Tibial nerve (tissue), 4 donors: ENCODE measurements around the gene STARD9. TPM values are rescaled to one million over a fixed set of nuclear protein-coding genes. Genes with fewer than 3 reads are reported as not detected.

ENCODE experiments used
- DNase-seq, 2 donors: peaks; one replicate each; pipeline ENCODE4 v3.0.0-alpha.2; 2019; ENCODE audit warnings: low spot score in 2 of 2
- H3K27ac ChIP-seq, 4 donors: fragments of 200-600 bp; sonication (generic) in 3 of 4; one replicate each; pipeline ENCODE4 v1.5.1; 2017 to 2019; ENCODE audit warnings: mild to moderate bottlenecking in 1 of 4
- H3K27me3 ChIP-seq, 2 donors: fragments of 200-600 bp; sonication (generic) in 1 of 2; one replicate each; pipeline versions ENCODE4 v1.5.1 to v1.6.0; 2017 to 2019
- H3K36me3 ChIP-seq, 3 donors: fragments of 200-600 bp; sonication (generic); one replicate each; pipeline ENCODE4 v1.5.1; 2018 to 2019
- H3K4me1 ChIP-seq, 4 donors: fragments of 200-600 bp; sonication (generic) in 3 of 4; one replicate each; pipeline ENCODE4 v1.5.1; 2017 to 2019
- H3K4me3 ChIP-seq, 4 donors: fragments of 200-600 bp; sonication (generic) in 3 of 4; one replicate each; pipeline ENCODE4 v1.5.1; 2017 to 2019; ENCODE audit warnings: mild to moderate bottlenecking in 1 of 4, moderate library complexity in 1 of 4
- H3K9me3 ChIP-seq, 4 donors: fragments of 200-600 bp; sonication (generic) in 3 of 4; one replicate each; pipeline ENCODE4 v1.5.1; 2017 to 2019
- EP300 ChIP-seq, 2 donors: sonication (generic); formaldehyde crosslinking; IDR thresholded peaks; one replicate each; pipeline ENCODE4 v1.6.1; 2017; ENCODE audit warnings: antibody characterized with exemption in 2 of 2, mild to moderate bottlenecking in 1 of 2
- POLR2A ChIP-seq, 2 donors: fragments of 450-650 bp; IDR thresholded peaks; one replicate each; pipeline ENCODE4 v1.6.1; 2017; ENCODE audit warnings: antibody characterized with exemption in 2 of 2, mild to moderate bottlenecking in 2 of 2, moderate library complexity in 2 of 2
- WGBS, 2 donors: methylation state at CpG; one replicate each; pipeline ENCODE4 v1.1.5; 2018; 5-methylcytosine and 5-hydroxymethylcytosine counted together
- total RNA-seq, 4 donors: library from RNA; depleted of rRNA; stranded (reverse); fragments of >200 nt; gene quantifications; one replicate each; pipeline ENCODE4 v1.1.0, GENCODE V29; 2016
- TF ChIP-seq, protein P1 (sequence below), 5 experiments: fragments of 200-600 bp in 3 of 5; fragments of 450-650 bp in 2 of 5; sonication (generic) in 3 of 5; IDR thresholded peaks; one replicate each; pipeline ENCODE4 v1.5.1; 2016 to 2019; ENCODE audit warnings: antibody characterized with exemption in 5 of 5, mild to moderate bottlenecking in 3 of 5, moderate library complexity in 2 of 5

The STARD9 gene
- total RNA-seq, 4 donors from 2014 or later: 66.6 to 95.1 (median 80.3) TPM

DNA sequence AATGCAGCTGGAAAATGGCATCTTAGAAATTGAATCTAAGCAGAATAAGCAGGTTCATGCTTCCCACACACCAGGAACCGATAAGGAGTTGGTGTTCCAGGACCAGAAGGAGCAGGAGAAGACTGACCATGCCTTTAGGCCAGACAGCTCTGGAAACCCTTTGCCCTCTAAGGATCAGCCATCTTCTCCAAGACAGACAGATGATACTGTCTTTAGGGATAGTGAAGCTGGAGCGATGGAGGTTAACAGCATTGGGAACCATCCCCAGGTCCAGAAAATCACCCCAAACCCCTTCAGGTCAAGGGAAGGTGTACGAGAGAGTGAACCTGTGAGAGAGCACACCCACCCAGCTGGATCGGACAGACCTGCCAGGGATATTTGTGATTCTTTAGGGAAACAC, 112.3 kb downstream of the STARD9 start:
- H3K4me1 ChIP-seq: no peaks in the 10 kb centered on the region
- H3K27me3 ChIP-seq: no peaks in the 10 kb centered on the region
- H3K36me3 ChIP-seq: peaks cover 0 to 100% (median 2%) of the 10 kb centered on the region in 3 donors
- no peak overlapping the region for H3K27ac ChIP-seq
- H3K9me3 ChIP-seq: no peaks in the 10 kb centered on the region
- no peak overlapping the region for H3K4me3 ChIP-seq
- WGBS, 2 donors: 89 to 90% methylated on average over 4 of the region's 4 CpGs
- no peak for DNase-seq
- no peak for TF ChIP-seq EP300 (IDR thresholded peaks at IDR 0.05)
- TF ChIP-seq, protein P1, sequence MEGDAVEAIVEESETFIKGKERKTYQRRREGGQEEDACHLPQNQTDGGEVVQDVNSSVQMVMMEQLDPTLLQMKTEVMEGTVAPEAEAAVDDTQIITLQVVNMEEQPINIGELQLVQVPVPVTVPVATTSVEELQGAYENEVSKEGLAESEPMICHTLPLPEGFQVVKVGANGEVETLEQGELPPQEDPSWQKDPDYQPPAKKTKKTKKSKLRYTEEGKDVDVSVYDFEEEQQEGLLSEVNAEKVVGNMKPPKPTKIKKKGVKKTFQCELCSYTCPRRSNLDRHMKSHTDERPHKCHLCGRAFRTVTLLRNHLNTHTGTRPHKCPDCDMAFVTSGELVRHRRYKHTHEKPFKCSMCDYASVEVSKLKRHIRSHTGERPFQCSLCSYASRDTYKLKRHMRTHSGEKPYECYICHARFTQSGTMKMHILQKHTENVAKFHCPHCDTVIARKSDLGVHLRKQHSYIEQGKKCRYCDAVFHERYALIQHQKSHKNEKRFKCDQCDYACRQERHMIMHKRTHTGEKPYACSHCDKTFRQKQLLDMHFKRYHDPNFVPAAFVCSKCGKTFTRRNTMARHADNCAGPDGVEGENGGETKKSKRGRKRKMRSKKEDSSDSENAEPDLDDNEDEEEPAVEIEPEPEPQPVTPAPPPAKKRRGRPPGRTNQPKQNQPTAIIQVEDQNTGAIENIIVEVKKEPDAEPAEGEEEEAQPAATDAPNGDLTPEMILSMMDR (IDR thresholded peaks at IDR 0.05): no peak
- no peak for TF ChIP-seq POLR2A (IDR thresholded peaks at IDR 0.05)

DNA sequence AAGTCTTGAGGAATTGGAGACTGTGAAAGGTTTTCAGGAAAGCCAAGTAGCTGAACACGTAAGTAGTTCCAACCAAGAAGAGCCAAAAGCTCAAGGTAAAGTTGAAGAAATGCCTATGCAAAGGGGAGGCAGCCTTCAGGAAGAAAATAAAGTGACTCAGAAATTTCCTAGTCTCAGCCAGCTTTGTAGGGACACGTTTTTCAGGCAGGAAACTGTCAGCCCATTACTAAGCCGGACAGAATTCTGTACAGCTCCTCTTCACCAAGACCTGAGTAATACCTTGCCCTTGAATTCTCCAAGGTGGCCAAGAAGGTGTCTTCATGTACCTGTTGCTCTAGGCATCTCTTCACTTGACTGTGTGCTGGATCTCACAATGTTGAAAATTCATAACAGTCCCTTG, 112.9 kb downstream of the STARD9 start:
- H3K9me3 ChIP-seq: no peaks in the 10 kb centered on the region

DNA sequence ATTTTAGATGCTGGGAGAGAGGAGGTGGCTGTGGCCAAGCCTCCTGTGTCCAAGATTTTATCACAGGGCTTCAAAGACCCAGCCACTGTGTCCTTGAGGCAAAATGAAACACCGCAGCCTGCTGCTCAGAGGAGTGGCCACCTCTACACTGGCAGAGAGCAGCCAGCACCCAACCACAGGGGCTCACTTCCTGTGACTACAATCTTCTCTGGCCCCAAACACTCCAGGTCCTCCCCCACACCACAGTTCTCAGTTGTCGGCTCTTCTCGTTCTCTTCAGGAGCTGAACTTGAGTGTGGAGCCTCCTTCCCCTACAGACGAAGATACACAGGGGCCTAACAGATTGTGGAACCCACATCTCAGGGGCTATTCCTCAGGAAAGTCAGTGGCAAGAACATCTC, 115.9 kb downstream of the STARD9 start:
- no peaks in the 10 kb centered on the region for H3K27me3 ChIP-seq
- DNase-seq: no peak
- peaks cover 0 to 100% (median 2%) of the 10 kb centered on the region in 3 donors for H3K36me3 ChIP-seq
- no peak overlapping the region for H3K4me3 ChIP-seq
- H3K4me1 ChIP-seq: no peaks in the 10 kb centered on the region
- WGBS, 2 donors: 84 to 89% methylated on average over 4 of the region's 4 CpGs
- no peaks in the 10 kb centered on the region for H3K9me3 ChIP-seq
- TF ChIP-seq EP300 (IDR thresholded peaks at IDR 0.05) (no peak), POLR2A (IDR thresholded peaks at IDR 0.05) (no peak)
- TF ChIP-seq, protein P1 (IDR thresholded peaks at IDR 0.05): no peak
- H3K27ac ChIP-seq: no peak overlapping the region

More for the DNA sequence above, 112.9 kb downstream of the STARD9 start:
- Histone ChIP-seq H3K36me3 (peaks cover 0 to 100% (median 2%) of the 10 kb centered on the region in 3 donors), H3K4me1 (no peaks in the 10 kb centered on the region), H3K4me3 (no peak overlapping the region), H3K27me3 (no peaks in the 10 kb centered on the region), H3K27ac (no peak overlapping the region)
- WGBS, 2 donors: 88% methylated on average over 3 of the region's 3 CpGs
- TF ChIP-seq, protein P1 (IDR thresholded peaks at IDR 0.05): no peak
- TF ChIP-seq EP300 (IDR thresholded peaks at IDR 0.05) (no peak), POLR2A (IDR thresholded peaks at IDR 0.05) (no peak)
- DNase-seq: no peak

DNA sequence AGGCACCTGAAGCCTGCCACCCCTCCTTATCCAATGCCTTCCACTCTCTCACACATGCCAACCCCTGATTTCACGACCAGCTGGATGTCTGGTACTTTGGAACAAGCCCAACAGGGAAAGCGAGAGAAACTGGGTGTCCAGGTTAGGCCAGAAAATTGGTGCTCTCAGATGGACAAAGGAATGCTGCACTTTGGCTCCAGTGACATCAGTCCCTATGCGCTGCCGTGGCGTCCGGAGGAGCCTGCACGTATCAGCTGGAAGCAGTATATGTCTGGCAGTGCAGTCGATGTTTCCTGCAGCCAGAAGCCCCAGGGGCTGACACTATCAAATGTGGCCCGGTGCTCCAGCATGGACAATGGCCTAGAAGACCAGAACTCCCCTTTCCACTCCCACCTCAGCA, 116.4 kb downstream of the STARD9 start:
- DNase-seq: no peak
- Histone ChIP-seq H3K27ac (no peak overlapping the region), H3K4me1 (no peaks in the 10 kb centered on the region), H3K27me3 (no peaks in the 10 kb centered on the region), H3K9me3 (no peaks in the 10 kb centered on the region), H3K36me3 (peaks cover 0 to 100% (median under 1%) of the 10 kb centered on the region in 3 donors), H3K4me3 (no peak overlapping the region)
- 91 to 93% methylated on average over 9 of the region's 9 CpGs for WGBS, 2 donors
- TF ChIP-seq, protein P1 (IDR thresholded peaks at IDR 0.05): no peak
- TF ChIP-seq POLR2A (IDR thresholded peaks at IDR 0.05): no peak
- no peak for TF ChIP-seq EP300 (IDR thresholded peaks at IDR 0.05)

DNA sequence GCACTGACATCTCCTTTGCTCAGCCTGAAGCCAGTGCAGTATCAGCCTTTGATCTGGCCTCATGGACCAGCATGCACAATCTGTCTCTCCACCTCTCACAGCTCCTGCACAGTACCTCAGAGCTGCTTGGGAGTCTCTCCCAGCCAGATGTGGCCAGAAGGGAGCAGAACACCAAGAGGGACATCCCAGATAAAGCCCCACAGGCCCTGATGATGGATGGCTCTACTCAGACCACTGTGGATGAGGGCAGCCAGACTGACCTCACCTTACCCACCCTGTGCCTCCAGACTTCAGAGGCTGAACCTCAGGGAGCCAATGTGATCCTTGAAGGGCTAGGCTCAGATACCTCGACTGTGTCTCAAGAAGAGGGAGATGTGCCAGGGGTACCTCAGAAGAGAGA, 117.1 kb downstream of the STARD9 start:
- DNase-seq: no peak
- H3K4me3 ChIP-seq: no peak overlapping the region
- H3K27ac ChIP-seq: no peak overlapping the region
- H3K4me1 ChIP-seq: no peaks in the 10 kb centered on the region
- H3K36me3 ChIP-seq: peaks cover 0 to 100% (median 0%) of the 10 kb centered on the region in 3 donors
- no peaks in the 10 kb centered on the region for H3K9me3 ChIP-seq
- no peaks in the 10 kb centered on the region for H3K27me3 ChIP-seq
- TF ChIP-seq POLR2A (IDR thresholded peaks at IDR 0.05): no peak
- TF ChIP-seq EP300 (IDR thresholded peaks at IDR 0.05): no peak
- TF ChIP-seq, protein P1 (IDR thresholded peaks at IDR 0.05): no peak
- 80 to 92% methylated on average over 1 of the region's 1 CpG for WGBS, 2 donors
